HG03342 (cell line): ENCODE data around the gene CATSPER1.
"Not testable (repeated sequence)": the region's sequence is repeated elsewhere in the genome, so short reads cannot be mapped to it uniquely, and the experiment has no call there.

Experiments used
- ATAC-seq: cut with Tn5 transposase; IDR thresholded peaks from one replicate; pipeline ENCODE4 v1.9.1; 2021; ENCODE audit warnings: mild to moderate bottlenecking, moderate library complexity; ENCODE audit not compliant: unreplicated experiment

CATSPER1 gene

GRCh38 chr11:66051766-66052663, 25.7 kb upstream of the CATSPER1 start, which contains the start of gene SF3B2:
TSS of gene SF3B2 (plus strand) at chr11:66052364. CDS start at chr11:66052385, 21 bp downstream.
- ATAC-seq = peak; percentile 93

- ATAC-seq = no peak
Measured at GRCh38 chr11:66051371-66051765, 25.1 kb upstream of the CATSPER1 start.

- ATAC-seq = no peak
Measured at GRCh38 chr11:66050581-66051231, 24.4 kb upstream of the CATSPER1 start.

- no peak for ATAC-seq
Measured at GRCh38 chr11:66048547-66049323, 22.5 kb upstream of the CATSPER1 start, which contains the start of gene GAL3ST3. TSS of gene GAL3ST3 (minus strand) at chr11:66049161. CDS start at chr11:66045415, 3,746 bp downstream.

- no peak for ATAC-seq
Measured at GRCh38 chr11:66047541-66048365, 21.5 kb upstream of the CATSPER1 start.

- no peak for ATAC-seq
Measured at GRCh38 chr11:66046901-66047300, 20.6 kb upstream of the CATSPER1 start.

- ATAC-seq = peak; percentile 76
Measured at GRCh38 chr11:66045177-66045639, 18.9 kb upstream of the CATSPER1 start.

- no peak for ATAC-seq
Measured at GRCh38 chr11:66044757-66045156, 18.5 kb upstream of the CATSPER1 start.

GRCh38 chr11:66042996-66043906, 17.0 kb upstream of the CATSPER1 start:
- ATAC-seq = no peak

GRCh38 chr11:66042227-66042995, 16.1 kb upstream of the CATSPER1 start:
- ATAC-seq = no peak

- ATAC-seq = no peak
Measured at GRCh38 chr11:66039765-66040164, 13.5 kb upstream of the CATSPER1 start.

- ATAC-seq = no peak
Measured at GRCh38 chr11:66037327-66037726, 11.0 kb upstream of the CATSPER1 start.

- ATAC-seq = no peak
Measured at GRCh38 chr11:66036334-66036710, 10.0 kb upstream of the CATSPER1 start.

GRCh38 chr11:66035653-66036333, 9.5 kb upstream of the CATSPER1 start:
- ATAC-seq = no peak

- ATAC-seq = no peak
Measured at GRCh38 chr11:66032957-66033735, 6.9 kb upstream of the CATSPER1 start.

- ATAC-seq = not testable (repeated sequence)
Measured at GRCh38 chr11:66023186-66023440, 3.2 kb downstream of the CATSPER1 start.

GRCh38 chr11:66022401-66023185, 3.7 kb downstream of the CATSPER1 start:
- ATAC-seq = no peak
